ENCODE results near the gene RAD51B. TPM values are rescaled to one million over a fixed set of nuclear protein-coding genes. Genes with fewer than 3 reads are reported as not detected.

Gene RAD51B
- total RNA-seq, 1 experiment from 2014 or later: 14.2 TPM

- TF ChIP-seq RELA (CRISPR knock-in tag; IDR thresholded peaks at IDR 0.05; ENCODE audit: borderline replicate concordance): no peak
- TF ChIP-seq NFATC4 (CRISPR knock-in tag; IDR thresholded peaks at IDR 0.05): no peak
- TF ChIP-seq ESRRA (CRISPR knock-in tag; IDR thresholded peaks at IDR 0.05; ENCODE audit: borderline replicate concordance): no peak
- TF ChIP-seq SP1 (CRISPR knock-in tag; conservative IDR thresholded peaks at IDR 0.05): no peak
- TF ChIP-seq SMAD3 (CRISPR knock-in tag; IDR thresholded peaks at IDR 0.05; ENCODE audit: borderline replicate concordance): no peak
- TF ChIP-seq ZNF138 (CRISPR knock-in tag; conservative IDR thresholded peaks at IDR 0.05): no peak
- no peak for TF ChIP-seq NR1H2 (CRISPR knock-in tag; IDR thresholded peaks at IDR 0.05)
- no peak for TF ChIP-seq PRRX2 (CRISPR knock-in tag; IDR thresholded peaks at IDR 0.05)
- TF ChIP-seq E2F5 (CRISPR knock-in tag; IDR thresholded peaks at IDR 0.05): no peak
- TF ChIP-seq ZNF532 (CRISPR knock-in tag; IDR thresholded peaks at IDR 0.05; ENCODE audit: borderline replicate concordance): no peak
- TF ChIP-seq ZNF219 (CRISPR knock-in tag; IDR thresholded peaks at IDR 0.05; ENCODE audit: borderline replicate concordance): no peak
- no peak for TF ChIP-seq CREM (CRISPR knock-in tag; IDR thresholded peaks at IDR 0.05)
- TF ChIP-seq NR3C1 (CRISPR knock-in tag; conservative IDR thresholded peaks at IDR 0.05; ENCODE audit: low read depth): no peak
- TF ChIP-seq GABPB1 (CRISPR knock-in tag; IDR thresholded peaks at IDR 0.05): no peak
- no peak for TF ChIP-seq MLX (CRISPR knock-in tag; IDR thresholded peaks at IDR 0.05)
- TF ChIP-seq ZNF317 (CRISPR knock-in tag; IDR thresholded peaks at IDR 0.05; ENCODE audit: borderline replicate concordance, low read depth): no peak
- TF ChIP-seq KAT7 (CRISPR knock-in tag; IDR thresholded peaks at IDR 0.05; ENCODE audit: borderline replicate concordance): no peak
- TF ChIP-seq IRF1 (CRISPR knock-in tag; IDR thresholded peaks at IDR 0.05): no peak
- no peak for TF ChIP-seq ZNF263 (CRISPR knock-in tag; IDR thresholded peaks at IDR 0.05; ENCODE audit: low read depth)
- Mint-ChIP-seq H3K27me3 (ENCODE audit: low read depth) (no peaks in the 10 kb centered on the region), H3K4me1 (peaks cover 13% of the 10 kb centered on the region), H3K27ac (no peak overlapping the region), H3K4me3 (no peak overlapping the region), H3K36me3 (no peaks in the 10 kb centered on the region), H3K9me3 (no peaks in the 10 kb centered on the region)
- ChIA-PET CTCF (no interaction called here), POLR2A (no interaction called here)
- no peak for DNase-seq (ENCODE audit: low spot score)
- ATAC-seq: no peak
These were observed 348.0 kb downstream of the RAD51B start for GRCh38 chr14:68167383-68168087.

GRCh38 chr14:68168460-68169109 is 349.0 kb downstream of the RAD51B start:
- DNase-seq (ENCODE audit: low spot score) (no peak), ATAC-seq (no peak)
- no peaks in the 10 kb centered on the region for H3K9me3 Mint-ChIP-seq
- H3K27ac Mint-ChIP-seq: no peak overlapping the region
- no peak overlapping the region for H3K4me3 Mint-ChIP-seq
- no peaks in the 10 kb centered on the region for H3K27me3 Mint-ChIP-seq (ENCODE audit: low read depth)
- CTCF ChIA-PET: no interaction called here
- POLR2A ChIA-PET: no interaction called here
- no peaks in the 10 kb centered on the region for H3K36me3 Mint-ChIP-seq
- H3K4me1 Mint-ChIP-seq: peaks cover 13% of the 10 kb centered on the region
- TF ChIP-seq ATF2 (CRISPR knock-in tag; IDR thresholded peaks at IDR 0.05; ENCODE audit: borderline replicate concordance, low read depth) (no peak), AFF4 (CRISPR knock-in tag; IDR thresholded peaks at IDR 0.05; ENCODE audit: borderline replicate concordance) (no peak), HMGA2 (CRISPR knock-in tag; IDR thresholded peaks at IDR 0.05) (no peak)
